ENCODE results near the gene NDEL1. TPM values are rescaled to one million over a fixed set of nuclear protein-coding genes. Genes with fewer than 3 reads are reported as not detected.

The NDEL1 gene
- total and polyA plus RNA-seq, 9 of the 15 experiments (the other 6 are each of a cell fraction or from before 2014, with no cell fraction given) = 0.86 to 30.5 (median 22.7) TPM

- TF ChIP-seq TCF7L2 (IDR thresholded peaks at IDR 0.05; ENCODE audit: low read depth, low read length) = no peak
- no peak for TF ChIP-seq SLC30A9 (CRISPR knock-in tag; IDR thresholded peaks at IDR 0.05)
- no peak for TF ChIP-seq ID3 (CRISPR knock-in tag; IDR thresholded peaks at IDR 0.05)
- no peak for TF ChIP-seq ID3 (tag; IDR thresholded peaks at IDR 0.05)
- no peak for TF ChIP-seq ZNF121 (CRISPR knock-in tag; conservative IDR thresholded peaks at IDR 0.05)
- no peak for TF ChIP-seq FOXJ3 (CRISPR knock-in tag; IDR thresholded peaks at IDR 0.05)
- no peak for TF ChIP-seq MAZ (CRISPR knock-in tag; conservative IDR thresholded peaks at IDR 0.05 in 1 of 2, IDR thresholded peaks at IDR 0.05 in 1 of 2)
- TF ChIP-seq HDAC3 (IDR thresholded peaks at IDR 0.05; ENCODE audit: borderline replicate concordance, partially characterized antibody) = peak; percentile 92
- TF ChIP-seq MED1 (CRISPR knock-in tag; IDR thresholded peaks at IDR 0.05; ENCODE audit: borderline replicate concordance) = no peak
- TF ChIP-seq CEBPZ (IDR thresholded peaks at IDR 0.05; ENCODE audit: borderline replicate concordance, low read depth, low read length) = no peak
- peak; percentile 91 to 92 for TF ChIP-seq FOXK2 (conservative IDR thresholded peaks at IDR 0.05 in 1 of 2, IDR thresholded peaks at IDR 0.05 in 1 of 2; ENCODE audit: low read depth in 2 of 2)
- TF ChIP-seq ZNF512 (tag; IDR thresholded peaks at IDR 0.05) = no peak
- TF ChIP-seq ZNF75A (CRISPR knock-in tag; IDR thresholded peaks at IDR 0.05) = no peak
- 0 out of 2 replicates have a peak, but pooled peaks have one; percentile 49 for TF ChIP-seq ZNF644 (tag; IDR thresholded peaks at IDR 0.05; ENCODE audit: low read depth)
- TF ChIP-seq CHD4 (IDR thresholded peaks at IDR 0.05; ENCODE audit: insufficient read depth, insufficient replicate concordance, low read depth, low read length, poor library complexity, severe bottlenecking) = no peak
- TF ChIP-seq COPS2 (conservative IDR thresholded peaks at IDR 0.05) = no peak
- no peak for TF ChIP-seq ZHX1 (conservative IDR thresholded peaks at IDR 0.05; ENCODE audit: low read length)
- TF ChIP-seq ZNF589 (CRISPR knock-in tag; IDR thresholded peaks at IDR 0.05; ENCODE audit: low read depth) = no peak
These were observed 15.4 kb upstream of the NDEL1 start (continued) for GRCh38 chr17:8420041-8420934.

Measured in K562 (cell line).